Measurements from ENCODE around the gene RNF103. TPM values are rescaled to one million over a fixed set of nuclear protein-coding genes. Genes with fewer than 3 reads are reported as not detected.

Gene RNF103
- total and polyA plus RNA-seq, 2 of the 13 experiments (the other 11 are each of a cell fraction or from before 2014, with no cell fraction given): 19.8 to 21.1 TPM

- TF ChIP-seq, protein P1, sequence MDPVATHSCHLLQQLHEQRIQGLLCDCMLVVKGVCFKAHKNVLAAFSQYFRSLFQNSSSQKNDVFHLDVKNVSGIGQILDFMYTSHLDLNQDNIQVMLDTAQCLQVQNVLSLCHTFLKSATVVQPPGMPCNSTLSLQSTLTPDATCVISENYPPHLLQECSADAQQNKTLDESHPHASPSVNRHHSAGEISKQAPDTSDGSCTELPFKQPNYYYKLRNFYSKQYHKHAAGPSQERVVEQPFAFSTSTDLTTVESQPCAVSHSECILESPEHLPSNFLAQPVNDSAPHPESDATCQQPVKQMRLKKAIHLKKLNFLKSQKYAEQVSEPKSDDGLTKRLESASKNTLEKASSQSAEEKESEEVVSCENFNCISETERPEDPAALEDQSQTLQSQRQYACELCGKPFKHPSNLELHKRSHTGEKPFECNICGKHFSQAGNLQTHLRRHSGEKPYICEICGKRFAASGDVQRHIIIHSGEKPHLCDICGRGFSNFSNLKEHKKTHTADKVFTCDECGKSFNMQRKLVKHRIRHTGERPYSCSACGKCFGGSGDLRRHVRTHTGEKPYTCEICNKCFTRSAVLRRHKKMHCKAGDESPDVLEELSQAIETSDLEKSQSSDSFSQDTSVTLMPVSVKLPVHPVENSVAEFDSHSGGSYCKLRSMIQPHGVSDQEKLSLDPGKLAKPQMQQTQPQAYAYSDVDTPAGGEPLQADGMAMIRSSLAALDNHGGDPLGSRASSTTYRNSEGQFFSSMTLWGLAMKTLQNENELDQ (CRISPR knock-in tag; IDR thresholded peaks at IDR 0.05; ENCODE audit: borderline replicate concordance): no peak
- TF ChIP-seq ZNF331 (CRISPR knock-in tag; IDR thresholded peaks at IDR 0.05) (no peak), SYNCRIP (IDR thresholded peaks at IDR 0.05; ENCODE audit: insufficient read depth, low read depth, low read length) (no peak), KDM1A (CRISPR knock-in tag; IDR thresholded peaks at IDR 0.05) (no peak), MTF2 (CRISPR knock-in tag; IDR thresholded peaks at IDR 0.05; ENCODE audit: borderline replicate concordance) (no peak; the same call in 1 of the 2 replicates), ZNF605 (CRISPR knock-in tag; IDR thresholded peaks at IDR 0.05) (peak; percentile 57; the same call in 1 of the 2 replicates), EZH2 (conservative IDR thresholded peaks at IDR 0.05; ENCODE audit: low read depth, low read length) (no peak), SALL2 (CRISPR knock-in tag; IDR thresholded peaks at IDR 0.05) (no peak), PHF21A (CRISPR knock-in tag; IDR thresholded peaks at IDR 0.05) (no peak), POLR2A (IDR thresholded peaks at IDR 0.05; ENCODE audit: insufficient read depth in 1 of 2, low read depth in 2 of 2, low read length in 2 of 2) (0 out of 4 replicates have a peak, but pooled peaks of 1 of the 2 experiments have one; percentile 63), CBX2 (IDR thresholded peaks at IDR 0.05; ENCODE audit: low read depth, low read length) (no peak), CBX2 (CRISPR knock-in tag; IDR thresholded peaks at IDR 0.05; ENCODE audit: low read depth) (0 out of 2 replicates have a peak, but pooled peaks have one; percentile 46), XRCC5 (optimal IDR thresholded peaks at IDR 0.05; ENCODE audit: low read length) (no peak), MLXIP (CRISPR knock-in tag; IDR thresholded peaks at IDR 0.05; ENCODE audit: borderline replicate concordance) (no peak)
- TF ChIP-seq, protein P2, sequence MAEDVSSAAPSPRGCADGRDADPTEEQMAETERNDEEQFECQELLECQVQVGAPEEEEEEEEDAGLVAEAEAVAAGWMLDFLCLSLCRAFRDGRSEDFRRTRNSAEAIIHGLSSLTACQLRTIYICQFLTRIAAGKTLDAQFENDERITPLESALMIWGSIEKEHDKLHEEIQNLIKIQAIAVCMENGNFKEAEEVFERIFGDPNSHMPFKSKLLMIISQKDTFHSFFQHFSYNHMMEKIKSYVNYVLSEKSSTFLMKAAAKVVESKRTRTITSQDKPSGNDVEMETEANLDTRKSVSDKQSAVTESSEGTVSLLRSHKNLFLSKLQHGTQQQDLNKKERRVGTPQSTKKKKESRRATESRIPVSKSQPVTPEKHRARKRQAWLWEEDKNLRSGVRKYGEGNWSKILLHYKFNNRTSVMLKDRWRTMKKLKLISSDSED (CRISPR knock-in tag; IDR thresholded peaks at IDR 0.05): no peak
- TF ChIP-seq, protein P3, sequence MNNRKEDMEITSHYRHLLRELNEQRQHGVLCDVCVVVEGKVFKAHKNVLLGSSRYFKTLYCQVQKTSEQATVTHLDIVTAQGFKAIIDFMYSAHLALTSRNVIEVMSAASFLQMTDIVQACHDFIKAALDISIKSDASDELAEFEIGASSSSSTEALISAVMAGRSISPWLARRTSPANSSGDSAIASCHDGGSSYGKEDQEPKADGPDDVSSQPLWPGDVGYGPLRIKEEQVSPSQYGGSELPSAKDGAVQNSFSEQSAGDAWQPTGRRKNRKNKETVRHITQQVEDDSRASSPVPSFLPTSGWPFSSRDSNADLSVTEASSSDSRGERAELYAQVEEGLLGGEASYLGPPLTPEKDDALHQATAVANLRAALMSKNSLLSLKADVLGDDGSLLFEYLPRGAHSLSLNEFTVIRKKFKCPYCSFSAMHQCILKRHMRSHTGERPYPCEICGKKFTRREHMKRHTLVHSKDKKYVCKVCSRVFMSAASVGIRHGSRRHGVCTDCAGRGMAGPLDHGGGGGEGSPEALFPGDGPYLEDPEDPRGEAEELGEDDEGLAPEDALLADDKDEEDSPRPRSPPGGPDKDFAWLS (CRISPR knock-in tag; IDR thresholded peaks at IDR 0.05; ENCODE audit: borderline replicate concordance): peak; percentile 70; the same call in 1 of the 2 replicates
- TF ChIP-seq, protein P4, sequence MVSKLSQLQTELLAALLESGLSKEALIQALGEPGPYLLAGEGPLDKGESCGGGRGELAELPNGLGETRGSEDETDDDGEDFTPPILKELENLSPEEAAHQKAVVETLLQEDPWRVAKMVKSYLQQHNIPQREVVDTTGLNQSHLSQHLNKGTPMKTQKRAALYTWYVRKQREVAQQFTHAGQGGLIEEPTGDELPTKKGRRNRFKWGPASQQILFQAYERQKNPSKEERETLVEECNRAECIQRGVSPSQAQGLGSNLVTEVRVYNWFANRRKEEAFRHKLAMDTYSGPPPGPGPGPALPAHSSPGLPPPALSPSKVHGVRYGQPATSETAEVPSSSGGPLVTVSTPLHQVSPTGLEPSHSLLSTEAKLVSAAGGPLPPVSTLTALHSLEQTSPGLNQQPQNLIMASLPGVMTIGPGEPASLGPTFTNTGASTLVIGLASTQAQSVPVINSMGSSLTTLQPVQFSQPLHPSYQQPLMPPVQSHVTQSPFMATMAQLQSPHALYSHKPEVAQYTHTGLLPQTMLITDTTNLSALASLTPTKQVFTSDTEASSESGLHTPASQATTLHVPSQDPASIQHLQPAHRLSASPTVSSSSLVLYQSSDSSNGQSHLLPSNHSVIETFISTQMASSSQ (IDR thresholded peaks at IDR 0.05; ENCODE audit: low read depth): no peak
- TF ChIP-seq, protein P4 (CRISPR knock-in tag; IDR thresholded peaks at IDR 0.05; ENCODE audit: borderline replicate concordance): no peak
Measured at GRCh38 chr2:86562485-86562921, 61.2 kb downstream of the RNF103 start (continued).

Data from HepG2 (cell line).